ENCODE data around the gene SLC37A2. TPM values are rescaled to one million over a fixed set of nuclear protein-coding genes. Genes with fewer than 3 reads are reported as not detected.
"Not testable (repeated sequence)": the region's sequence is repeated elsewhere in the genome, so short reads cannot be mapped to it uniquely, and the experiment has no call there.

SLC37A2 gene
- total and polyA plus RNA-seq, 2 donors (not counting 3 experiments of a cell fraction or from before 2014, with no cell fraction given), result 1.1 to 1.7 TPM

DNA sequence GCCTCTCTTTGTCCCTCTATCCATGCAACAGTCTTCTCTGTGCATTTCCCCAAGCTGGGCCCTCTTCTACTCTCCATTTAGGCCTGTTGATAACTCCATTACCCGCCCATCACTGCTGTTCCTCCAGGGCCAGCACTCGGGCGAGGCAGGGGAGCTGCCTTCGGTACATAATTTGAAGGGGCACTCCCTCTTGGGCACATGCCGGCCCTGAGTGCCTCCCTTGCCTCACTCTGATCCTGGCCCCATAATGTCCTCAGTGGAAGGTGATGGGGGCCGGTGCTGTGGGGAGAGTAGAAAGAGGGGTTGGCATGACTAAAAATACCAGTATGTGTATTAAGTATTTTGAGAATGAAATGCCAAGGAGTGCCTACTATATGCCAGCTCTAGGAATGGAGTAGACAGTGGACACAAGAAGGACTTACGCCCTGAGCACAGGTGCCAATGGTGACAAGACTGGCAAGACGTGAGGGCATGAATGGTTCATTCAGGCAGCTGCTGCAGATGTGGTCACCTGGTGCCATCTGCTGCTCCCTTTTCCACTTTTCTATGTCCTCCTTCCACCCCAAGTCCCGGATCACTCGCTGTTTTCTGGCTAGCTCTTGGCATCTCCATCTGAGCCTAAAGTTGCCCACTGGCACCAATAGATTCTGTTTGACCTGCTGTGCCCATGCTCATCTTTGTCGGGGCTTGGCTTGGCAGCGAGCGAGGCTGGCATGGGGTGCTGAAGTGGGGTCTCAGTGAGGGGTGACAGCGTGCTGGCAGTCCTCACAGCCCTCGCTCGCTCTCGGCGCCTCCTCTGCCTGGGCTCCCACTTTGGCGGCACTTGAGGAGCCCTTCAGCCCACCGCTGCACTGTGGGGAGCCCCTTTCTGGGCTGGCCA lies 25.7 kb downstream of the SLC37A2 start:
- Histone ChIP-seq H3K27ac (ENCODE audit: insufficient read depth, low read depth, low read length) (no peak overlapping the region), H3K9me3 (replicated peaks; ENCODE audit: control insufficient read depth, insufficient read depth, low read length) (no peaks in the 10 kb centered on the region), H3K27me3 (ENCODE audit: control insufficient read depth in 2 of 2, insufficient read depth in 2 of 2, low read length in 2 of 2) (no peaks in the 10 kb centered on the region), H3K9ac (replicated peaks; ENCODE audit: extremely low read depth, insufficient read depth, low read length) (no peak overlapping the region), H3K9me1 (replicated peaks; ENCODE audit: control insufficient read depth, extremely low read depth, insufficient read depth, low read length) (no peaks in the 10 kb centered on the region), H3K79me2 (ENCODE audit: control insufficient read depth, insufficient read depth, low read length) (no peaks in the 10 kb centered on the region), H2AFZ (ENCODE audit: low read depth, low read length) (no peak overlapping the region), H3K36me3 (ENCODE audit: control insufficient read depth in 2 of 2, extremely low read depth in 1 of 2, insufficient read depth in 2 of 2, low read length in 2 of 2) (no peaks in the 10 kb centered on the region), H3K4me3 (replicated peaks in 1 of 3; ENCODE audit: insufficient read depth in 1 of 3, low read depth in 1 of 3, low read length in 3 of 3) (no peak overlapping the region), H4K20me1 (replicated peaks; ENCODE audit: control insufficient read depth, extremely low read depth, insufficient read depth, low read length) (no peaks in the 10 kb centered on the region), H3K4me1 (ENCODE audit: control insufficient read depth, extremely low read depth, insufficient read depth, low read length) (peaks cover 11% of the 10 kb centered on the region), H3K4me2 (ENCODE audit: insufficient read depth, low read length) (no peak overlapping the region)
- no TSS peak for BruUV-seq (replicated peaks)
- TF ChIP-seq EZH2 (IDR thresholded peaks at IDR 0.05; ENCODE audit: borderline replicate concordance, low read depth, low read length, severe bottlenecking) (no peak), MYC (IDR thresholded peaks at IDR 0.05; ENCODE audit: low read depth, low read length) (no peak), GATA2 (IDR thresholded peaks at IDR 0.05; ENCODE audit: insufficient read depth, insufficient read length, low read depth, low read length) (no peak), POLR2AphosphoS5 (IDR thresholded peaks at IDR 0.05; ENCODE audit: insufficient read depth, low read depth, low read length) (no peak), POLR2A (IDR thresholded peaks at IDR 0.05; ENCODE audit: low read depth, low read length) (no peak)
- TF ChIP-seq, protein P1, sequence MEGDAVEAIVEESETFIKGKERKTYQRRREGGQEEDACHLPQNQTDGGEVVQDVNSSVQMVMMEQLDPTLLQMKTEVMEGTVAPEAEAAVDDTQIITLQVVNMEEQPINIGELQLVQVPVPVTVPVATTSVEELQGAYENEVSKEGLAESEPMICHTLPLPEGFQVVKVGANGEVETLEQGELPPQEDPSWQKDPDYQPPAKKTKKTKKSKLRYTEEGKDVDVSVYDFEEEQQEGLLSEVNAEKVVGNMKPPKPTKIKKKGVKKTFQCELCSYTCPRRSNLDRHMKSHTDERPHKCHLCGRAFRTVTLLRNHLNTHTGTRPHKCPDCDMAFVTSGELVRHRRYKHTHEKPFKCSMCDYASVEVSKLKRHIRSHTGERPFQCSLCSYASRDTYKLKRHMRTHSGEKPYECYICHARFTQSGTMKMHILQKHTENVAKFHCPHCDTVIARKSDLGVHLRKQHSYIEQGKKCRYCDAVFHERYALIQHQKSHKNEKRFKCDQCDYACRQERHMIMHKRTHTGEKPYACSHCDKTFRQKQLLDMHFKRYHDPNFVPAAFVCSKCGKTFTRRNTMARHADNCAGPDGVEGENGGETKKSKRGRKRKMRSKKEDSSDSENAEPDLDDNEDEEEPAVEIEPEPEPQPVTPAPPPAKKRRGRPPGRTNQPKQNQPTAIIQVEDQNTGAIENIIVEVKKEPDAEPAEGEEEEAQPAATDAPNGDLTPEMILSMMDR (IDR thresholded peaks at IDR 0.05; ENCODE audit: extremely low read depth in 1 of 2, insufficient read depth in 1 of 2, low read depth in 1 of 2, low read length in 2 of 2), result no peak
- TF ChIP-seq, protein P2, sequence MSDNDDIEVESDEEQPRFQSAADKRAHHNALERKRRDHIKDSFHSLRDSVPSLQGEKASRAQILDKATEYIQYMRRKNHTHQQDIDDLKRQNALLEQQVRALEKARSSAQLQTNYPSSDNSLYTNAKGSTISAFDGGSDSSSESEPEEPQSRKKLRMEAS (IDR thresholded peaks at IDR 0.05; ENCODE audit: insufficient read depth, insufficient read length), result no peak
- intact Hi-C loops (cut with micrococcal nuclease), result no loop called here
- FAIRE-seq (no peak), DNase-seq (ENCODE audit: low read depth, low spot score) (no peak)
- dilution Hi-C loops (cut with MboI; ENCODE audit: extremely low pct_ligation_motif_present, low sequenced_read_pairs), result no loop called here
- POLR2A ChIA-PET, result interaction anchor here (0.5 kb wide), 1 partner anchor 331 kb away, joined by 6 read pairs; no protein-coding TSS in a partner anchor
- CTCF ChIA-PET, result interaction anchor here (0.8 to 6.1 kb wide), 3 partner anchors 53 to 316 kb away, joined by 5 to 141 read pairs (median 6); no protein-coding TSS in a partner anchor

DNA sequence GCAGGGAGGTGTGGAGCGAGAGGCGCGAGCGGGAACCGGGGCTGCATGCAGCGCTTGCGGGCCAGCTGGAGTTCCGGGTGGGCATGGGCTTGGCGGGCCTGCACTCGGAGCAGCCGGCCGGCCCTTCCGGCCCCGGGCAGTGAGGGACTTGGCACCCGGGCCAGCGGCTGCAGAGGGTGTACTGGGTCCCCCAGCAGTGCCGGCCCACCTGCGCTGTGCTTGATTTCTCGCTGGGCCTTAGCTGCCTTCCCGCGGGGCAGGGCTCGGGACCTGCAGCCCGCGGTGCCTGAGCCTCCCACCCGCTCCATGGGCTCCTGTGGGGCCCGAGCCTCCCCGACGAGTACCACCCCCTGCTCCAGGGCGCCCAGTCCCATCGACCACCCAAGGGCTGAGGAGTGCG lies 26.4 kb downstream of the SLC37A2 start:
- FAIRE-seq; H3K27ac ChIP-seq (ENCODE audit: insufficient read depth, low read depth, low read length); H2AFZ ChIP-seq (ENCODE audit: low read depth, low read length); POLR2A ChIA-PET; dilution Hi-C loops (cut with MboI; ENCODE audit: extremely low pct_ligation_motif_present, low sequenced_read_pairs); intact Hi-C loops (cut with micrococcal nuclease); H3K9me3 ChIP-seq (replicated peaks; ENCODE audit: control insufficient read depth, insufficient read depth, low read length); H3K9me1 ChIP-seq (replicated peaks; ENCODE audit: control insufficient read depth, extremely low read depth, insufficient read depth, low read length); H3K79me2 ChIP-seq (ENCODE audit: control insufficient read depth, insufficient read depth, low read length); H3K9ac ChIP-seq (replicated peaks; ENCODE audit: extremely low read depth, insufficient read depth, low read length); H3K27me3 ChIP-seq (ENCODE audit: control insufficient read depth in 2 of 2, insufficient read depth in 2 of 2, low read length in 2 of 2); H3K36me3 ChIP-seq (ENCODE audit: control insufficient read depth in 2 of 2, extremely low read depth in 1 of 2, insufficient read depth in 2 of 2, low read length in 2 of 2); DNase-seq (ENCODE audit: low read depth, low spot score); H4K20me1 ChIP-seq (replicated peaks; ENCODE audit: control insufficient read depth, extremely low read depth, insufficient read depth, low read length); H3K4me2 ChIP-seq (ENCODE audit: insufficient read depth, low read length); H3K4me3 ChIP-seq (replicated peaks in 1 of 3; ENCODE audit: insufficient read depth in 1 of 3, low read depth in 1 of 3, low read length in 3 of 3); BruUV-seq (replicated peaks): not testable (repeated sequence)
- H3K4me1 ChIP-seq (ENCODE audit: control insufficient read depth, extremely low read depth, insufficient read depth, low read length), result peaks cover 11% of the 10 kb centered on the region
- CTCF ChIA-PET, result interaction anchor here (1.4 to 6.1 kb wide), 4 partner anchors 16 to 341 kb away, joined by 3 to 141 read pairs (median 78); no protein-coding TSS in a partner anchor

DNA sequence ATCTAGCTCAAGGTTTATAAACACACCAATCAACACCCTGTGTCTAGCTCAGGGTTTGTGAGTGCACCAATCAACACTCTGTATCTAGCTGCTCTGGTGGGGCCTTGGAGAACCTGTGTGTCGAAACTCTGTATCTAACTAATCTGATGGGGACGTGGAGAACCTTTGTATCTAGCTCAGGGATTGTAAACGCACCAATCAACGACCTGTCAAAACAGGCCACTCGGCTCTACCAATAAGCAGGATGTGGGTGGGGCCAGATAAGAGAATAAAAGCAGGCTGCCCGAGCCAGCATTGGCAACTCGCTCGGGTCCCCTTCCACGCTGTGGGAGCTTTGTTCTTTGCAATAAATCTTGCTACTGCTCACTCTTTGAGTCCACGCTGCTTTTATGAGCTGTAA lies 27.0 kb downstream of the SLC37A2 start:
- H3K79me2 ChIP-seq (ENCODE audit: control insufficient read depth, insufficient read depth, low read length); POLR2A ChIA-PET; FAIRE-seq; H3K27ac ChIP-seq (ENCODE audit: insufficient read depth, low read depth, low read length); H3K36me3 ChIP-seq (ENCODE audit: control insufficient read depth in 2 of 2, extremely low read depth in 1 of 2, insufficient read depth in 2 of 2, low read length in 2 of 2); H3K4me2 ChIP-seq (ENCODE audit: insufficient read depth, low read length); H3K9me1 ChIP-seq (replicated peaks; ENCODE audit: control insufficient read depth, extremely low read depth, insufficient read depth, low read length); BruUV-seq (replicated peaks); DNase-seq (ENCODE audit: low read depth, low spot score); H3K27me3 ChIP-seq (ENCODE audit: control insufficient read depth in 2 of 2, insufficient read depth in 2 of 2, low read length in 2 of 2); H3K9ac ChIP-seq (replicated peaks; ENCODE audit: extremely low read depth, insufficient read depth, low read length); H4K20me1 ChIP-seq (replicated peaks; ENCODE audit: control insufficient read depth, extremely low read depth, insufficient read depth, low read length); H2AFZ ChIP-seq (ENCODE audit: low read depth, low read length); H3K9me3 ChIP-seq (replicated peaks; ENCODE audit: control insufficient read depth, insufficient read depth, low read length); dilution Hi-C loops (cut with MboI; ENCODE audit: extremely low pct_ligation_motif_present, low sequenced_read_pairs); H3K4me3 ChIP-seq (replicated peaks in 1 of 3; ENCODE audit: insufficient read depth in 1 of 3, low read depth in 1 of 3, low read length in 3 of 3): not testable (repeated sequence)
- peaks cover 11% of the 10 kb centered on the region for H3K4me1 ChIP-seq (ENCODE audit: control insufficient read depth, extremely low read depth, insufficient read depth, low read length)
- CTCF ChIA-PET, result interaction anchor here (0.9 to 6.1 kb wide), 17 partner anchors 17 to 344 kb away, joined by 3 to 141 read pairs (median 6); no protein-coding TSS in a partner anchor
- intact Hi-C loops (cut with micrococcal nuclease), result loop anchor here (2.0 to 10.0 kb wide), 2 partner anchors 75 to 785 kb away; partner anchors contain the start of gene PKNOX2

Data from endothelial cell of umbilical vein (primary cell).